HFFc6 (cell line): ENCODE measurements around the gene TSEN2. TPM values are rescaled to one million over a fixed set of nuclear protein-coding genes. Genes with fewer than 3 reads are reported as not detected.

Source experiments
- DNase-seq: peaks from one replicate; pipeline ENCODE4 v3.0.0-alpha.2; 2018
- H3K27ac Mint-ChIP-seq: 2 replicates; pipeline ENCODE4 v1.8.0; 2020; ENCODE audit warnings: mild to moderate bottlenecking, mixed read lengths
- H3K27me3 Mint-ChIP-seq: 2 replicates; pipeline ENCODE4 v1.8.0; 2021; ENCODE audit warnings: mild to moderate bottlenecking, moderate library complexity, mixed read lengths; ENCODE audit not compliant: insufficient read depth
- H3K36me3 Mint-ChIP-seq: 2 replicates; pipeline ENCODE4 v1.8.0; 2021; ENCODE audit warnings: low read depth, mixed read lengths
- H3K4me1 Mint-ChIP-seq: 2 replicates; pipeline ENCODE4 v1.8.0; 2020; ENCODE audit warnings: low read depth, mixed read lengths
- H3K4me3 Mint-ChIP-seq: 2 replicates; pipeline ENCODE4 v1.8.0; 2020; ENCODE audit warnings: mild to moderate bottlenecking, moderate library complexity, mixed read lengths
- H3K9me3 Mint-ChIP-seq: 2 replicates; pipeline ENCODE4 v1.8.0; 2020; ENCODE audit warnings: mild to moderate bottlenecking, mixed read lengths
- total RNA-seq, 6 experiments: library from RNA; stranded (reverse); fragmentation: NEBNext Ultra II Directional; extraction: Animal tissue kit (Norgen Biotek cat#: 25700); gene quantifications; 2 replicates in 1 of 6; 3 replicates in 5 of 6; pipeline ENCODE4 v1.2.3, GENCODE V29; 2021
- TF ChIP-seq, protein P1 (sequence below): fragments of 200-600 bp; sonication (generic); IDR thresholded peaks from 2 replicates; pipeline ENCODE4 v1.5.0; 2021; ENCODE audit warnings: antibody characterized with exemption, mild to moderate bottlenecking

TSEN2 gene
- total RNA-seq, 6 experiments from 2014 or later = 9.3 to 15.5 (median 10.9) TPM

DNA sequence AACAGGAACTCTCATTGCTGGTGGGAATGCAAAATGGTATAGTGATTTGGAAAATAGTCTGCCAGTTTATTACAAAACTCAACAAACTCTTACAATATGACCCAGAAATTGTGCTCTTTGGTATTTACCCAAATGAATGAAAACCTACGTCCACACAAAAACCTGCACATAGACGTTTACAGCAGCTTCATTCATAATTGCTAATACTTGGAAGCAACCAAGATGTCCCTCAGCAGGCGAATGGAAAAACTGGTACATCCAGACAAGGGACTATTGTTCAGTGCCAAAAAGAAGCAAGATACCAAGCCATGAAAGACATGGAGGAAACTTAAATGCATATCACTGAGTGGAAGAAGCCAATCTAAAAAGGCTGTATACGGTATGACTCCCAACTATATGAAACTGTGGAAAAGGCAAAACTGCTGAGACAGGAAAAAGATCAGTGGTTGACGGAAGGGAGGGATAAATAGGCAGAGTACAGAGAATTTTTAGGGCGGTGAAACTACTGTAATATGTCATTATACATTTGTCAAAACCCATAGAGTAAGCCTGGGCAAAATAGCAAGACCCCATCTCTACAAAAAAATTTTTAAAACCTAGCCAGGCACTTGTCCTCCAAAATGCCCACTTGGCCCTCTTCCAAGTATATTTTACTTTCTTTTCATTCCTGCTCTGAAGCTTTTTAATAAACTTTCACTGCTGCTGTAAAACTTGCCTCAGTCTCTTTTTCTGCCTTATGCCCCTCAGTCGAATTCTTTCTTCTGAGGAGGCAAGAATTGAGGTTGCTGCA, 65.9 kb downstream of the TSEN2 start:
- TF ChIP-seq, protein P1, sequence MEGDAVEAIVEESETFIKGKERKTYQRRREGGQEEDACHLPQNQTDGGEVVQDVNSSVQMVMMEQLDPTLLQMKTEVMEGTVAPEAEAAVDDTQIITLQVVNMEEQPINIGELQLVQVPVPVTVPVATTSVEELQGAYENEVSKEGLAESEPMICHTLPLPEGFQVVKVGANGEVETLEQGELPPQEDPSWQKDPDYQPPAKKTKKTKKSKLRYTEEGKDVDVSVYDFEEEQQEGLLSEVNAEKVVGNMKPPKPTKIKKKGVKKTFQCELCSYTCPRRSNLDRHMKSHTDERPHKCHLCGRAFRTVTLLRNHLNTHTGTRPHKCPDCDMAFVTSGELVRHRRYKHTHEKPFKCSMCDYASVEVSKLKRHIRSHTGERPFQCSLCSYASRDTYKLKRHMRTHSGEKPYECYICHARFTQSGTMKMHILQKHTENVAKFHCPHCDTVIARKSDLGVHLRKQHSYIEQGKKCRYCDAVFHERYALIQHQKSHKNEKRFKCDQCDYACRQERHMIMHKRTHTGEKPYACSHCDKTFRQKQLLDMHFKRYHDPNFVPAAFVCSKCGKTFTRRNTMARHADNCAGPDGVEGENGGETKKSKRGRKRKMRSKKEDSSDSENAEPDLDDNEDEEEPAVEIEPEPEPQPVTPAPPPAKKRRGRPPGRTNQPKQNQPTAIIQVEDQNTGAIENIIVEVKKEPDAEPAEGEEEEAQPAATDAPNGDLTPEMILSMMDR = no peak
- no peaks in the 10 kb centered on the region for H3K9me3 Mint-ChIP-seq

DNA sequence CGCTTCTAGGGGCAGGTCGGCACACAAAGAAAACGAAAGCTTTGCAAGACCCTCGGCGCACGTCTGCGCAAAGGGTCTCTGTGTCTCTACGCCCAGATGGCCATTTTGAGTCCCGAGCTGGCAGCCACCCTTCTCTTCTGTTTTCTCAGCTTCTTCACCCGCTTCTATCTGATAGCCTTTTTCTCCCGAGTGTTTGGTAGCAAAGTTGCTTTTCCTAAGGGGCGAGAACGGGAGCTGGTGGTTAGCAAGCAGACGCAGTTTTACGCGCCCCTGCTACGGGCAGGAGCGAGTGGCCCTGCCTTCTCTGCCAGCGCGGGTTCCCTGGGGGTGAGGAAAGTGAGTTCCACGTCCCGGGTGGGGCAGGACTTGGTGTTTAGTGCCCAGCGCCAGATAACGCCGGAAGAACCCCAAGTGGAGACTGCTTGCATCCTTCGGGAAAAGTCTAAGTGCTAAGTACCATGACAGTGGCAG, 69.7 kb downstream of the TSEN2 start:
- Mint-ChIP-seq H3K27me3 (no peaks in the 10 kb centered on the region; the same call in 1 of the 2 replicates), H3K4me1 (peaks cover 46% of the 10 kb centered on the region), H3K27ac (peak overlapping the region; percentile 96), H3K36me3 (no peaks in the 10 kb centered on the region), H3K4me3 (peak overlapping the region; percentile 96), H3K9me3 (no peaks in the 10 kb centered on the region)
- peak; percentile 31 for DNase-seq
- TF ChIP-seq, protein P1 = no peak

More for the DNA sequence above, 65.9 kb downstream of the TSEN2 start:
- DNase-seq = no peak
- no peaks in the 10 kb centered on the region; the same call in 1 of the 2 replicates for H3K27me3 Mint-ChIP-seq
- H3K4me1 Mint-ChIP-seq = peaks cover 19% of the 10 kb centered on the region; the same call in 1 of the 2 replicates
- no peak overlapping the region for H3K27ac Mint-ChIP-seq
- no peaks in the 10 kb centered on the region for H3K36me3 Mint-ChIP-seq
- H3K4me3 Mint-ChIP-seq = no peak overlapping the region

DNA sequence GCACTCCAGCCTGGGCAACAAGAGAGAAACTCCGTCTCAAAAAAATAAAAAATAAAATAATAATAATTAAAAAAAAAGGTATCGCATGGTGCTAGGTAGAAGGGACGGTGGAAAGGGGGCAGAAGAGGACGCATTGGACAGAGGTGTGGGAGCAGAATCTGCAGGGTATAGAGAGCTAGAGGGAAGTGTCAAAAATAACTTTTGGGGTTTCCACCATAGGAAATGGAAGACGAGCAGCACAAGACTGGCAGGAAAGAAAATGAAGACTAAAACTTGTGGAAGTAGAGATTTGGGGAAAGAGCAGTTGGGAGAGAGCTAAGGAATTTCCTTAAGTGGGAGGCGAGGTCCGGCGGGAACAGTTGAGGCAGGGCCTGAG, 72.0 kb downstream of the TSEN2 start:
- Mint-ChIP-seq H3K36me3 (no peaks in the 10 kb centered on the region), H3K4me1 (peaks cover 66% of the 10 kb centered on the region), H3K4me3 (peak overlapping the region; percentile 88), H3K27me3 (no peaks in the 10 kb centered on the region; the same call in 1 of the 2 replicates), H3K9me3 (no peaks in the 10 kb centered on the region), H3K27ac (peak overlapping the region; percentile 89)
- TF ChIP-seq, protein P1 = no peak
- DNase-seq = no peak

DNA sequence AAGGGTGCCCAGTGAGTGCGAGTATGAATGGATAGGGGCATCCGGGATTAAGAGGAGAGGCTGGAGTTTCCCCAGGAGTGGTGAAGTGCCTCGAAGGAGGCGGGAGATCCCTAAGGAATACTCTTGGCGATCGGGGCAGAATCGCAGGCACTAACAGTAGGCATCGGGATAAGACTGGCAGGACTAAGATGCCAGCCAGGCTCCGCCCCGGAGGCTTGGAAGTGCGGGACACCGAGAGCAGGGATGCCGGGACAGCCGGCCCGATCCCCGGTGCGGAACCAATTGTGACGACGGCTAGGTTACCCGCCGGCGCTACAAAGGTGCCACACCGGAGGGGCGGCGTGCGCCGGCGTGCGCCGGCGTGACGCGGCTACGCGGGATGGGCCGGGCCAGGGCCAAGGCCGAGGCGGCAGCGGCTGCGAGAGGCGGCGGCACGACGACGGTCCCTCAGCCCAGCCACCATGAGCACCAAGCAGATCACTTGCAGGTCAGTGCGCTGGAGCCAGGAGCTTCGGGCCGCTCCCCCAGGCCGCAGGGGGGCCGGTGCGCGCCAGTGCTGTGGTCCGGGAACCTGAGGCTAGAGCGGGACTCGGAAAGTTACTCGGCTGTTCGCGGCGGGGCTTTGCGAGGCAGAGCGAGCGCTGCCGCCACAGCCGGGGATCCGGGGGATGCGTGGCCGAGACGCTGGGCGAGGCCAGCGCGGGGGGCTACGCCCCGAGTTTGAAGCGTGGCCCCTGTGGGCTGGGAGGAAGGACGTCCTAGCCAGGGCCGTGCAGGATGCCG, 72.6 kb downstream of the TSEN2 start, which contains the start of gene MKRN2:
Gene MKRN2 (plus strand): TSS at position 398 of the 783 bp plus-strand sequence. CDS start 64 bp downstream, at position 462.
- Mint-ChIP-seq H3K27me3 (no peaks in the 10 kb centered on the region; the same call in 1 of the 2 replicates), H3K4me3 (peak within 1 kb of the TSS; percentile 88), H3K9me3 (no peaks in the 10 kb centered on the region), H3K36me3 (no peaks in the 10 kb centered on the region), H3K4me1 (peaks cover 71% of the 10 kb centered on the region), H3K27ac (peak within 1 kb of the TSS; percentile 89)
- DNase-seq = peak; percentile 72
- TF ChIP-seq, protein P1 = no peak

DNA sequence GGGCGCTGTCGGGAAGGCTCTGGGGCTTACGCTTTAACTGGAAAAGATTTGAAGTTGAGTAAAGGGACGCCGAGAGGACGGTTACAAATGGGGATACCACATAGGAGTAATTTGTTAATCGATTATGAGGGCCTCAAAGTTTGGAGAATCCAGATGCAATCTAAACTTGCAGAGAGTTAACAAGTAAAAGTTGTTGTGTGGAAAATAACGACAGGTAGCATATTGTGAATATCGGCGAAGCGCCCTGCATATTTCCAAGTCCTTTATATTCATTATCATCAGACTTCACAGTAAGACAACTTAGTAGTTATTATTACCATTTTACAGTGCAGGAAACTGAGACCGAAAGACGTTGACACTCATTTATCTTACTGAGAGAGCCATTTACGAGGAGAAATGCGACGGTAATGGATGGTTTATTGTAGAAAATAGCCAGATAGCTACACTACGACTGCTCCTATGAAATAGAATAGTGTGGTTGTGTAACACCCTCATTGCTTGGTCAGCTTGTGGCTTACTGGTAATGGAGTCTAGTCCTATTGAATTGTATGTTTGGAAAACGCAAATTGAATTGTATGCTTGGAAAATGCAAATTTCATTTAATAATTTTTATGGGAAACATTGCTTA, 73.3 kb downstream of the TSEN2 start:
- Mint-ChIP-seq H3K4me1 (peaks cover 78% of the 10 kb centered on the region), H3K27me3 (peaks cover 3% of the 10 kb centered on the region; the same call in 1 of the 2 replicates)

More for the DNA sequence above, 73.3 kb downstream of the TSEN2 start:
- peak overlapping the region; percentile 88 for H3K4me3 Mint-ChIP-seq
- TF ChIP-seq, protein P1 = peak; percentile 21; the same call in 1 of the 2 replicates
- peak overlapping the region; percentile 89 for H3K27ac Mint-ChIP-seq
- DNase-seq = peak; percentile 48
- H3K36me3 Mint-ChIP-seq = no peaks in the 10 kb centered on the region
- no peaks in the 10 kb centered on the region for H3K9me3 Mint-ChIP-seq
